ENCODE measurements around the gene MBD1. TPM values are rescaled to one million over a fixed set of nuclear protein-coding genes. Genes with fewer than 3 reads are reported as not detected.
A peak's percentile ranks its signal among the peaks of the same experiment; 100 is the strongest.

MBD1 gene
- total and polyA plus RNA-seq, 2 of the 13 experiments (the other 11 are each of a cell fraction or from before 2014, with no cell fraction given), result 25.5 to 28.6 TPM

- TF ChIP-seq FOXP4 (CRISPR knock-in tag; IDR thresholded peaks at IDR 0.05) (peak; percentile 12; the same call in 1 of the 2 replicates), TFAP4 (IDR thresholded peaks at IDR 0.05; ENCODE audit: borderline replicate concordance, low read depth) (peak; percentile 75; the same call in 1 of the 2 replicates), TCF12 (IDR thresholded peaks at IDR 0.05) (no peak), TCF12 (CRISPR knock-in tag; IDR thresholded peaks at IDR 0.05) (no peak), POLR2A (IDR thresholded peaks at IDR 0.05; ENCODE audit: insufficient read depth in 1 of 2, low read depth in 2 of 2, low read length in 2 of 2) (peak in 1 of 2 experiments; percentile 41; a peak in 2 of 4 replicates), ZNF639 (CRISPR knock-in tag; conservative IDR thresholded peaks at IDR 0.05) (peak; percentile 55; the same call in 1 of the 2 replicates), ZNF629 (CRISPR knock-in tag; conservative IDR thresholded peaks at IDR 0.05) (no peak), SOX6 (IDR thresholded peaks at IDR 0.05) (no peak), SOX6 (CRISPR knock-in tag; IDR thresholded peaks at IDR 0.05) (peak; percentile 81), ZNF333 (CRISPR knock-in tag; IDR thresholded peaks at IDR 0.05; ENCODE audit: borderline replicate concordance) (peak; percentile 63; the same call in 1 of the 2 replicates), NFYB (CRISPR knock-in tag; IDR thresholded peaks at IDR 0.05) (peak; percentile 69), TEAD3 (CRISPR knock-in tag; optimal IDR thresholded peaks at IDR 0.05; ENCODE audit: borderline replicate concordance) (peak; percentile 95), RXRB (CRISPR knock-in tag; IDR thresholded peaks at IDR 0.05; ENCODE audit: borderline replicate concordance) (peak; percentile 39; the same call in 1 of the 2 replicates), ZNF746 (CRISPR knock-in tag; IDR thresholded peaks at IDR 0.05) (peak; percentile 39; the same call in 1 of the 2 replicates), ZNF205 (CRISPR knock-in tag; IDR thresholded peaks at IDR 0.05) (peak; percentile 52; the same call in 1 of the 2 replicates), PCBP2 (optimal IDR thresholded peaks at IDR 0.05; ENCODE audit: low read depth, low read length, poor library complexity, severe bottlenecking) (no peak), FLYWCH1 (CRISPR knock-in tag; IDR thresholded peaks at IDR 0.05) (no peak), ZNF747 (CRISPR knock-in tag; IDR thresholded peaks at IDR 0.05; ENCODE audit: borderline replicate concordance) (peak; percentile 76; the same call in 1 of the 2 replicates), MTA3 (CRISPR knock-in tag; IDR thresholded peaks at IDR 0.05) (no peak), ZNF224 (CRISPR knock-in tag; IDR thresholded peaks at IDR 0.05) (0 out of 2 replicates have a peak, but pooled peaks have one; percentile 63), HDAC1 (CRISPR knock-in tag; IDR thresholded peaks at IDR 0.05) (peak; percentile 86), GATA4 (IDR thresholded peaks at IDR 0.05; ENCODE audit: borderline replicate concordance, low read depth) (peak; percentile 88), MAX (IDR thresholded peaks at IDR 0.05) (peak; percentile 55; the same call in 1 of the 2 replicates)
Observed at GRCh38 chr18:50287441-50288347, 6.4 kb upstream of the MBD1 start, which contains the start of gene CXXC1 (continued).

Measured in HepG2 (cell line).